HCT116 (cell line): ENCODE data around the gene HLA-DPA1. TPM values are rescaled to one million over a fixed set of nuclear protein-coding genes. Genes with fewer than 3 reads are reported as not detected.

Experiments used
- ATAC-seq: fragments of 200-7000 bp; cut with Tn5 transposase; 2 replicates; pipeline ENCODE4 v1.9.1; 2020; ENCODE audit warnings: mild to moderate bottlenecking, moderate library complexity
- BruUV-seq: library from RNA; stranded (reverse); fragments of 400-500 nt; replicated peaks from 2 replicates; lab custom pipeline; 2021; lab: Mats Ljungman, UMichigan
- CTCF ChIA-PET: fragments of 300-600 bp; sonication (Branson Sonifier 250); formaldehyde crosslinking; loops from one replicate; lab custom pipeline; 2021; ENCODE audit warnings: antibody characterized with exemption; lab: Charles Lee
- POLR2A ChIA-PET: fragments of 300-600, 350-600 bp; sonication (Branson Sonifier 250); formaldehyde crosslinking; loops from one replicate; lab custom pipeline; 2021; ENCODE audit warnings: antibody characterized with exemption; lab: Charles Lee
- RAD21 ChIA-PET, 2 experiments: fragments of 300-600 bp; sonication (Branson Sonifier 250); formaldehyde crosslinking; loops; one replicate each; lab custom pipeline; 2023; ENCODE audit warnings: low total read pairs in 2 of 2; ENCODE audit not compliant: uncharacterized antibody in 2 of 2, unreplicated experiment in 2 of 2, low non-redundant PET in 1 of 2; lab: Charles Lee
- DNase-seq: peaks from one replicate; pipeline ENCODE4 v3.0.0-alpha.2; 2010; ENCODE audit warnings: low read depth, low spot score
- H2AFZ ChIP-seq: fragments of 200-600 bp; shearing (Covaris generic), sonication (generic); 2 replicates; pipeline ENCODE4 v1.6.1; 2017; ENCODE audit warnings: low read depth, mixed run types, mixed read lengths, antibody characterized with exemption, low read length; ENCODE audit not compliant: poor library complexity, severe bottlenecking
- H3K27ac ChIP-seq: 2 replicates; pipeline ENCODE4 v1.5.1; 2012; ENCODE audit warnings: low read depth, low read length
- H3K27me3 ChIP-seq: fragments of 200-600 bp; sonication (generic); 2 replicates; pipeline ENCODE4 v1.6.1; 2016; ENCODE audit warnings: mixed run types, low read length, mixed read lengths; ENCODE audit not compliant: insufficient read depth
- H3K36me3 ChIP-seq, 2 experiments: fragments of 200-500 bp in 1 of 2; fragments of 200-600 bp in 1 of 2; sonication (Bioruptor generic) in 1 of 2; sonication (generic) in 1 of 2; 2 replicates each; pipeline versions ENCODE4 v1.5.1 to v1.6.1; 2014 to 2016; ENCODE audit warnings: low read length in 2 of 2, inconsistent platforms in 1 of 2, mixed read lengths in 1 of 2, mixed run types in 1 of 2; ENCODE audit not compliant: insufficient read depth in 2 of 2, control insufficient read depth in 1 of 2
- H3K4me1 ChIP-seq, 2 experiments: fragments of 200-600 bp in 1 of 2; sonication (generic) in 1 of 2; 2 replicates each; pipeline versions ENCODE4 v1.5.1 to v1.6.1; 2012 to 2017; ENCODE audit warnings: low read length in 2 of 2, inconsistent platforms in 1 of 2, mild to moderate bottlenecking in 1 of 2, mixed read lengths in 1 of 2, mixed run types in 1 of 2, moderate library complexity in 1 of 2; ENCODE audit not compliant: insufficient read depth in 2 of 2, control insufficient read depth in 1 of 2
- H3K4me2 ChIP-seq: fragments of 200-600 bp; sonication (generic); 2 replicates; pipeline ENCODE4 v1.6.1; 2017; ENCODE audit warnings: mixed run types, low read length, mixed read lengths
- H3K4me3 ChIP-seq, 2 experiments: fragments of 200-600 bp in 1 of 2; sonication (generic) in 1 of 2; replicated peaks in 1 of 2; 2 replicates each; pipeline ENCODE4 v1.5.1; 2011 to 2016; ENCODE audit warnings: low read length in 2 of 2, control low read depth in 1 of 2, low read depth in 1 of 2, mild to moderate bottlenecking in 1 of 2, mixed read lengths in 1 of 2, mixed run types in 1 of 2
- H3K79me2 ChIP-seq: fragments of 200-600 bp; sonication (generic); 2 replicates; pipeline ENCODE4 v1.6.1; 2017; ENCODE audit warnings: mild to moderate bottlenecking, mixed run types, low read length, moderate library complexity, mixed read lengths; ENCODE audit not compliant: insufficient read depth
- H3K9ac ChIP-seq: fragments of 200-600 bp; sonication (generic); 2 replicates; pipeline ENCODE4 v1.6.1; 2016; ENCODE audit warnings: low read length, mixed read lengths
- H3K9me2 ChIP-seq: fragments of 200-600 bp; sonication (generic), shearing (Covaris generic); 2 replicates; pipeline ENCODE4 v1.6.1; 2017; ENCODE audit warnings: mixed run types, mild to moderate bottlenecking, moderate library complexity; ENCODE audit not compliant: insufficient read depth
- H3K9me3 ChIP-seq, 2 experiments: fragments of 200-500 bp in 1 of 2; fragments of 200-600 bp in 1 of 2; sonication (Bioruptor generic) in 1 of 2; sonication (generic) in 1 of 2; 2 replicates each; pipeline ENCODE4 v1.6.1; 2014 to 2017; ENCODE audit warnings: low read length in 2 of 2, mixed read lengths in 2 of 2, inconsistent platforms in 1 of 2, low read depth in 1 of 2, mild to moderate bottlenecking in 1 of 2, mixed run types in 1 of 2, moderate library complexity in 1 of 2; ENCODE audit not compliant: control insufficient read depth in 1 of 2, insufficient read depth in 1 of 2
- H4K20me1 ChIP-seq: fragments of 200-600 bp; sonication (generic), shearing (Covaris generic); 2 replicates; pipeline ENCODE4 v1.6.1; 2017; ENCODE audit warnings: mixed run types, mild to moderate bottlenecking, moderate library complexity; ENCODE audit not compliant: insufficient read depth
- ATF3 ChIP-seq: IDR thresholded peaks from 2 replicates; pipeline ENCODE4 v1.6.1; 2012
- CBX3 ChIP-seq: IDR thresholded peaks from 2 replicates; pipeline ENCODE4 v1.6.1; 2012; ENCODE audit warnings: low read depth
- ELF1 ChIP-seq: IDR thresholded peaks from 2 replicates; pipeline ENCODE4 v1.6.1; 2012; ENCODE audit warnings: low read depth, borderline replicate concordance
- EZH2 ChIP-seq: fragments of 200-600 bp; sonication (generic); IDR thresholded peaks from 2 replicates; pipeline ENCODE4 v1.6.1; 2017; ENCODE audit warnings: antibody characterized with exemption, mixed run types
- FOSL1 ChIP-seq: IDR thresholded peaks from 2 replicates; pipeline ENCODE4 v1.6.1; 2012; ENCODE audit warnings: low read depth
- JUND ChIP-seq: IDR thresholded peaks from 2 replicates; pipeline ENCODE4 v1.6.1; 2012
- POLR2A ChIP-seq: IDR thresholded peaks from 2 replicates; pipeline ENCODE4 v1.7.0; 2011; ENCODE audit warnings: borderline replicate concordance; ENCODE audit not compliant: insufficient read depth, insufficient read length; ENCODE audit errors: extremely low read depth
- POLR2AphosphoS5 ChIP-seq: IDR thresholded peaks from 2 replicates; pipeline ENCODE4 v1.6.1; 2011; ENCODE audit warnings: mild to moderate bottlenecking, low read depth, low read length, moderate library complexity
- SIN3A ChIP-seq: IDR thresholded peaks from 2 replicates; pipeline ENCODE4 v1.6.1; 2012; ENCODE audit warnings: low read depth
- SP1 ChIP-seq: IDR thresholded peaks from 2 replicates; pipeline ENCODE4 v1.6.1; 2012; ENCODE audit warnings: low read depth
- SRF ChIP-seq: IDR thresholded peaks from 2 replicates; pipeline ENCODE4 v1.6.1; 2012; ENCODE audit warnings: low read depth
- TCF7L2 ChIP-seq: IDR thresholded peaks from 2 replicates; pipeline ENCODE4 v1.7.0; 2011; ENCODE audit warnings: borderline replicate concordance, inconsistent platforms; ENCODE audit not compliant: insufficient read depth, insufficient read length; ENCODE audit errors: extremely low read depth
- YY1 ChIP-seq: IDR thresholded peaks from 2 replicates; pipeline ENCODE4 v1.6.1; 2011; ENCODE audit warnings: low read length, low read depth, moderate library complexity, mild to moderate bottlenecking; ENCODE audit not compliant: insufficient replicate concordance; ENCODE audit errors: extremely low read depth
- ZFX ChIP-seq: fragments of 450-650 bp; IDR thresholded peaks from 2 replicates; pipeline ENCODE4 v1.6.1; 2017
- ZNF274 ChIP-seq: fragments of 200-500 bp; sonication (Bioruptor generic); IDR thresholded peaks from 2 replicates; pipeline ENCODE4 v1.6.1; 2014; ENCODE audit warnings: mild to moderate bottlenecking, low read depth, low read length, inconsistent platforms
- intact Hi-C: fragments of 100-400 bp; cut with micrococcal nuclease; formaldehyde crosslinking; loops from 2 replicates; pipeline ENCODE4 v1.10.0; 2022
- total RNA-seq: library from RNA; stranded (reverse); gene quantifications from one replicate; pipeline ENCODE4 v1.2.1, GENCODE V29; 2021; ENCODE audit not compliant: unreplicated experiment

HLA-DPA1 gene
- total RNA-seq, 1 experiment from 2014 or later, result 0.89 TPM

GRCh38 chr6:33088258-33088930, 14.9 kb upstream of the HLA-DPA1 start:
- DNase-seq, result peak; percentile 27

GRCh38 chr6:33085627-33086026, 12.2 kb upstream of the HLA-DPA1 start:
- Histone ChIP-seq H3K36me3 (no peaks in the 10 kb centered on the region), H2AFZ (no peak overlapping the region), H3K27ac (no peak overlapping the region), H4K20me1 (no peaks in the 10 kb centered on the region), H3K4me3 (no peak overlapping the region), H3K4me2 (no peak overlapping the region), H3K27me3 (no peaks in the 10 kb centered on the region; the same call in 1 of the 2 replicates), H3K4me1 (peaks cover 0 to 14% of the 10 kb centered on the region in 2 experiments; a peak in 2 of 4 replicates), H3K79me2 (no peaks in the 10 kb centered on the region), H3K9me3 (no peaks in the 10 kb centered on the region), H3K9me2 (no peaks in the 10 kb centered on the region), H3K9ac (no peak overlapping the region)
- no peak for TF ChIP-seq ATF3
- no peak for TF ChIP-seq POLR2A
- TF ChIP-seq ZFX, result no peak
- no peak for TF ChIP-seq SIN3A
- no peak for TF ChIP-seq FOSL1
- no peak for TF ChIP-seq CBX3
- TF ChIP-seq EZH2, result no peak
- TF ChIP-seq POLR2AphosphoS5, result no peak
- TF ChIP-seq SRF, result no peak
- no TSS peak for BruUV-seq
- intact Hi-C loops, result no loop called here
- no peak for ATAC-seq
- POLR2A ChIA-PET, result no interaction called here
- CTCF ChIA-PET, result no interaction called here
- RAD21 ChIA-PET, result no interaction called here
- no peak for DNase-seq

More at GRCh38 chr6:33088258-33088930, 14.9 kb upstream of the HLA-DPA1 start:
- no TSS peak for BruUV-seq
- Histone ChIP-seq H3K36me3 (no peaks in the 10 kb centered on the region), H3K9me2 (no peaks in the 10 kb centered on the region), H3K79me2 (no peaks in the 10 kb centered on the region), H3K27ac (no peak overlapping the region), H4K20me1 (no peaks in the 10 kb centered on the region), H3K4me2 (peak overlapping the region; percentile 17; the same call in 1 of the 2 replicates), H2AFZ (no peak overlapping the region), H3K9ac (no peak overlapping the region), H3K4me1 (peaks cover 0 to 14% of the 10 kb centered on the region in 2 experiments; a peak in 2 of 4 replicates), H3K9me3 (no peaks in the 10 kb centered on the region), H3K27me3 (no peaks in the 10 kb centered on the region; the same call in 1 of the 2 replicates), H3K4me3 (no peak overlapping the region)
- TF ChIP-seq TCF7L2, result peak; percentile 42
- TF ChIP-seq ZNF274, result no peak
- TF ChIP-seq SP1, result 0 out of 2 replicates have a peak, but pooled peaks have one; percentile 11
- peak; percentile 66 for TF ChIP-seq FOSL1
- no peak for TF ChIP-seq CBX3
- TF ChIP-seq ELF1, result no peak
- no peak for TF ChIP-seq POLR2AphosphoS5
- no peak for TF ChIP-seq SRF
- TF ChIP-seq JUND, result peak; percentile 29; the same call in 1 of the 2 replicates
- TF ChIP-seq YY1, result no peak
- no peak for TF ChIP-seq ZFX
- RAD21 ChIA-PET, result no interaction called here
- CTCF ChIA-PET, result interaction anchor here (1.0 to 1.2 kb wide), 2 partner anchors 38 to 74 kb away, joined by 4 to 5 read pairs; no protein-coding TSS in a partner anchor
- POLR2A ChIA-PET, result interaction anchor here (1.2 kb wide), 1 partner anchor 13 kb away, joined by 5 read pairs; the partner anchor contains the start of gene HLA-DPB1
- intact Hi-C loops, result no loop called here
- ATAC-seq, result peak; percentile 59
